Fibroblast of pulmonary artery (primary cell): ENCODE results near the gene PRUNE2.

ENCODE experiments used
- DNase-seq: peaks from one replicate; pipeline ENCODE4 v3.0.0-alpha.2; 2010; ENCODE audit warnings: low read depth
- H3K4me3 ChIP-seq: replicated peaks from 2 replicates; pipeline ENCODE4 v1.5.1; 2011; ENCODE audit warnings: low read depth, mild to moderate bottlenecking, control low read depth, low read length, moderate library complexity
- CTCF ChIP-seq: IDR thresholded peaks from 2 replicates; pipeline ENCODE4 v1.5.1; 2011; ENCODE audit warnings: mild to moderate bottlenecking, control low read depth, low read length, inconsistent platforms; ENCODE audit errors: missing control alignments

PRUNE2 gene

GRCh38 chr9:76734716-76735115 is 171.2 kb downstream of the PRUNE2 start:
- TF ChIP-seq CTCF, result no peak
- no peak for DNase-seq
- H3K4me3 ChIP-seq, result no peak overlapping the region

- no peak for TF ChIP-seq CTCF
- no peak overlapping the region for H3K4me3 ChIP-seq
- DNase-seq, result no peak
Observed at GRCh38 chr9:76733096-76733495, 172.8 kb downstream of the PRUNE2 start.

- DNase-seq, result no peak
- no peak for TF ChIP-seq CTCF
- H3K4me3 ChIP-seq, result no peak overlapping the region
Observed at GRCh38 chr9:76732341-76732958, 173.5 kb downstream of the PRUNE2 start.

GRCh38 chr9:76730801-76731200 is 175.1 kb downstream of the PRUNE2 start:
- H3K4me3 ChIP-seq, result no peak overlapping the region
- DNase-seq, result peak; percentile 16
- TF ChIP-seq CTCF, result no peak

GRCh38 chr9:76729980-76730737 is 175.8 kb downstream of the PRUNE2 start:
- TF ChIP-seq CTCF, result no peak
- no peak overlapping the region for H3K4me3 ChIP-seq

GRCh38 chr9:76729116-76729515 is 176.8 kb downstream of the PRUNE2 start:
- DNase-seq, result no peak
- TF ChIP-seq CTCF, result no peak
- H3K4me3 ChIP-seq, result no peak overlapping the region

More at GRCh38 chr9:76729980-76730737, 175.8 kb downstream of the PRUNE2 start:
- no peak for DNase-seq
